Left renal pelvis (tissue), 4 donors: ENCODE results near the gene DIP2B. TPM values are rescaled to one million over a fixed set of nuclear protein-coding genes. Genes with fewer than 3 reads are reported as not detected.

Experiments
- DNase-seq, 4 donors: peaks; one replicate each; pipeline ENCODE4 v3.0.0-alpha.2; 2013; ENCODE audit warnings: low read depth in 4 of 4, low spot score in 3 of 4
- polyA plus RNA-seq, 4 donors: library from polyadenylated mRNA; unstranded; fragments of 120-200 nt; gene quantifications; one replicate each; pipeline ENCODE4 v1.2.1, GENCODE V29; 2013; ENCODE audit not compliant: insufficient read length in 4 of 4

DIP2B gene
- polyA plus RNA-seq, 4 donors, result 21.8 to 25.7 (median 23.4) TPM

DNA sequence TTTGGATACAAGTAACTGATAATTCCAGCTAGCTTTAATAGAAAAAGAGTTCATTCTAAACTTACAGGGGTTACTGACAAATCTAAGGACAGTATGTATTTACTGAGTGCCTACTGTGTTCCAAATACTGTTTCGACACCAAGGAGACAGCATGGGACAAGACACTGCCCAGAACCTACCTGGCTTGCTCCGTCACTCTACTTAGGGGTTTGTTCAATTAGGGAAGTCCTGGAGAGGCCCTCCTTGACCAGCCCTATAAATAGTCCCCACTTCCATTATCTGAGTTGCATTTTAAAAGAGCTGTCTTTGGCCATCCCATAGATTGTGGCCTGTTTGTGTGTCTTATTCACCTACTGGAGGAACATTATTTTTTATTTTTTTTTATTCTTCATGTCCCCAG is 129.6 kb downstream of the DIP2B start:
- no peak for DNase-seq

DNA sequence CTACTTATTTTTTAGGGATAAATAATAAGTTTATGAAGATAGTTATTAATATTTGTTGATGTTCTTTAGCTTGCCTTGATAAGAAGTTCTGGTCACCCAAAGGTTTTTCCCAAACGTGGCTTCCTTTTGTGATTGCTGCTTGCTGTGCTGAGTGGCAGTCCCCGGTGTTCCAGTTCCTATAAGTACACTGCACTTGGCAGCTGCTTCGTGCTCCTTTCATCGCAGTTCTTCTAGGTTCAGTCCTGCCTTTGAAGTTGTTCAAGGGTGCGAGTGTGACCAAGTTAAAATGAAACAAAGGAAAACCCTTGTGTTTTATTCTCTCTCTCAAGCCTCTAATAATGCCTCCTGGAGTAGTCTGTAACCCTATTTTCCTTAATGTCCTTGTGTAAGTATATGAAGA is 130.6 kb downstream of the DIP2B start:
- DNase-seq, result no peak

DNA sequence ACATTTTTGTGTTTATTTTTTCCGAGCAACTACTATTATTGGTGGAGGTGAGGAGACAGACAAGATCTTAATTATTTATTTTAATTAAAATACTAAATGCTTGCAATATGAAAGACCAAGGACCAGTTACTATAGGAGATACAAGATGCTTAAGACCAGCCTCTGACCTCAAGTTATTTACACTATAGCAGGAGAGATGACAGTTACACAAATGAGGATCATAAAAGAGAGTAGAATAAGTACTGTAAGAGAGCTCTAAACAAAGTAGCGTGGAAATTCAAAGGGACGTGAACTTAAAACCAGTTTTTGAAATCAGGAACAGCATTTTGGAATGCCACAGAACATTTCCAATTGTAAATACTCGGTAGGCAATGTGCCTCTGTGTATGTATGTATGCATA is 131.1 kb downstream of the DIP2B start:
- no peak for DNase-seq

DNA sequence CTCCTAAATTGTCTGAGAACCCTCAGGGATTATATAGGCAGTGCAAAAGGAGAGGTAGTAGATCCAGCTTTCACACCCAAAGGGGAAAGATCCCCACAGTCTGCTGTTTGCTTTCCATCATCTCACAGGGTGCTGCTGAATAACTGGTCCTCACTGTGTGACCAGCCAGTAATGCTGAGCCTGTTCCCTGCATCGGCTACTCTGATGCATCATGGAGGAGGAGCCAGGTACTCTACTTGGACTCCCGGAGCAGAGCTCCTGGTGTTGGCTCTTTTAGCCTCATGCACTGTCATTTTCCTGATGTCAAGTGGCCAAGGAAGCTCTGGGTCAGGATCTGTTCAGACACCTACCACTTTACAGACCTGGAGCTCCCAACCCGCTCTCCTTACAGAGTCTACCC is 131.7 kb downstream of the DIP2B start:
- DNase-seq, result no peak

DNA sequence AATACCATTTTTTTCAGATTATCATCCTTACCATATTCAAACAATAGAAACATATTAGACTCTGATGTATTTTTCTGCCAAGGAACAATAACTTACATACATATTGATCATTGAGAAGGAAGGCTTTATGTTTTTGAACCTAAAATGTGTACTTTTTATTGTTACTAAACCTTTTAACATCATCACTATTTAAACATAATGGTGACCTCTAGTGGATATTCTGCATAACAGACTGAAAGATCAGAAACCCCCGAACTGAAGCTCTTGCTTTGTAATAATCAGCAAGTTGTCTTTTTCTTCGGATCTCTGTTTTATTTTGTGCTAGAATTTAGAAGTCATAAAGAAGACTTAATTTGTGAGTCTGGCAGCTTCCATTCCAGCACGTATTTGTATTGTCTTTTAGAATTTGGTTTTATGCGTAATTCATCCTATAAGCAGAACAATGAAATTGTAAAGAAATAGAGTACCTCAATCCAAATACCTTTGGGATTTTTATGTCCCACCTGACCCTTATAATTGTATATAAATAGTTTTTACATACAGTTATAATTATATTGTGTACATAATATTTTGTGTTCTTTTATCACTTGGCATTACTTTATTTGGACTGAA is 133.2 kb downstream of the DIP2B start:
- DNase-seq, result no peak

DNA sequence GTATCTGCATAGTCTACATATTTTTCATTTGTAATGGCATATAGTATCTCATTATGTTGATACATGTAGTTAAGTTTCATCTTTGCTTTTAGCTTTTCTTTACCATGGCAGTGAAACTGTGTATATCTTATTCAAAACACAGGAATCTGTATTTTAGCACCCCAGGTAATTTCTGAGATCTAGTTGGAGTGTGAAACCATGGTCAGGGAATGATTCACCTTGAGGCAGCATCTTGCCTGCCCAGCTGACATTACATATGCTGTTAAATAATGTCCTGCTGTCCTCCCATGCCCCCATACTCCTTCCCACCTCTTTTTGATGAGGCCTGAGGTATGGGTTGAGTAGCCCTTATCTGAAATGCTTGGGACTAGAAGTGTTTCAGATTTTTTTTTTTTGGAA is 133.7 kb downstream of the DIP2B start:
- no peak for DNase-seq

GRCh38 chr12:50639721-50640120 is 134.9 kb downstream of the DIP2B start:
- no peak for DNase-seq

GRCh38 chr12:50640321-50640939 is 135.6 kb downstream of the DIP2B start:
- no peak for DNase-seq

- no peak for DNase-seq
Observed at GRCh38 chr12:50641566-50641965, 136.8 kb downstream of the DIP2B start.

GRCh38 chr12:50642035-50642451 is 137.3 kb downstream of the DIP2B start:
- no peak for DNase-seq

DNA sequence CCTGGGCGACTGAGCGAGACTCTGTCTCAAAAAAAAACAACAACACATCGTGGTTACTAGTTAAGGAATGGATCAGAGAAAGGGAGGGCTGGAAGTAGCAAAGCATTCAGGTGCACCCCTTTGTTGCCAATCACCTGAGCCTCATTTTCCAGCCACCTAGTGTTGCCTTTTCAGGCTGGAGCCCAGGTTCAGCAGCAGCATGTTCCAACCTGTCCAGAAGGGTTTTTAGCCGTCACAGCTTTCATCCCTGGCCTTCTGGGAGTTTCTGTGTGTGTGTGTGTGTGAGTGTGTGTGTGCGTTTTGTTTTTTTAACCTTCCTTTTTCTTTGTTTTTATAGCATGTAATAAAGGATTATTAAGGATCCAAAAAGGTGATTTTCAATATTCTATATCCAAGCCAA is 138.0 kb downstream of the DIP2B start:
- no peak for DNase-seq

DNA sequence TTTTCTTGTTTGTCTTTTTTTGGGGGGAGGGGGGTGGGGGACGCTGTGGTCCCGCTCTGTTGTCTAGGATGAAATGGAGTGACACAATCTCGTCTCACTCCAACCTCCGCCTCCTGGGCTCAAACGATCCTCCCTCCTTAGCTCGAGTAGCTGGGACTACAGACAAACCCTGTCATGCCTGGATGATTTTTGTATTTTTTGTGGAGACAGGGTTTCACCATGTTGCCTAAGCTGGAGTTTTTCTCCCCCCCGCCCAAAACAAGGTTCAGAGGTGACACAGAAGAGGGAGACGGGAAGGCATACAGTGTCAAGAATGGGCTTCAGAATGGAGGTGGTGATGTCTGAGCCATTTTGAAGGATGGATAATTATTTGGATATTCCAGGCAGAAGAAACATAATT is 142.2 kb downstream of the DIP2B start:
- DNase-seq, result no peak

DNA sequence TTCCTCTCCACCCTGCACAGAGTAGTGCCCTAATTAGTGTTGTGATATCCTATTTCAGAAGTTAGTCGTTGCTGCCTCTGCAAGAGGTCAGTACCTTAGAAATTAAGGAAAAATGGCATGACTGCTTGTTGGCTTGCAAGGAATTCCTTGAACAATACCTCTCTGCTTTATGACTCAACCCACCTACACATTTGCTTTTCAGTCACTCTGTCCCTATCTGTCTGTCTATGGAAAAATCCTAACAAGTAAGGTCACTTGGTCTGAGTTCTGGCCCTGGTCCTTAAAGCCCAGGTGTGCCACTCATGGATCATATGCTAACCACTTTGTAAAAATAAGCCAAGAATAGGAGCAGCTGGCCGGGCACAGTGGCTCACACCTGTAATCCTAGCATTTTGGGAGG is 142.7 kb downstream of the DIP2B start:
- DNase-seq, result no peak

- no peak for DNase-seq
Observed at GRCh38 chr12:50650285-50650684, 145.5 kb downstream of the DIP2B start.

DNA sequence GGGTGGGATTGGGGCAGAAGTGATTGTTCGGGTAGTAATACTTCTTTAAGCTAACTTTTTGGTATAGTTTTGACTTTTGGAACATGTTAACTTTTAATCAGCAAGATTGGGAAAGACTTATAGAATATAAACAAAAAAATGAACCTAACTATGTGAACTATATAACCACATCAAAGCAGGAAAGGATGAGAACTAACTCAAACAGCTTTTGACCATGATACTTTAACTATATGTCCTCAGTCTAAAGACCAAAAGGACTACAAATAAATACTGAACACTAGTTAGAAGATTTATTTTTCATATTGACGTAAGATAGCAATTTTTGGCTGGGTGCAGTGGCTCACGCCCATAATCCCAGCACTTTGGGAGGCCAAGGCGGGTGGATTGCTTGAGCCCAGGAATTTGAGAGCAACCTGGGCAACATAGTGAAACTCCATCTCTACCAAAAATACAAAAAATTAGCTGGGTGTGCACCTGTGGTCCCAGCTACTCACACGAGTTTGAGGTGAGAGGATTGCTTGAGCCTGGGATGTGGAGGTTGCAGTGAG is 150.7 kb downstream of the DIP2B start:
- DNase-seq, result no peak

- DNase-seq, result no peak
Observed at GRCh38 chr12:50659260-50659659, 154.5 kb downstream of the DIP2B start.

GRCh38 chr12:50659690-50660424 is 155.1 kb downstream of the DIP2B start:
- no peak for DNase-seq

DNA sequence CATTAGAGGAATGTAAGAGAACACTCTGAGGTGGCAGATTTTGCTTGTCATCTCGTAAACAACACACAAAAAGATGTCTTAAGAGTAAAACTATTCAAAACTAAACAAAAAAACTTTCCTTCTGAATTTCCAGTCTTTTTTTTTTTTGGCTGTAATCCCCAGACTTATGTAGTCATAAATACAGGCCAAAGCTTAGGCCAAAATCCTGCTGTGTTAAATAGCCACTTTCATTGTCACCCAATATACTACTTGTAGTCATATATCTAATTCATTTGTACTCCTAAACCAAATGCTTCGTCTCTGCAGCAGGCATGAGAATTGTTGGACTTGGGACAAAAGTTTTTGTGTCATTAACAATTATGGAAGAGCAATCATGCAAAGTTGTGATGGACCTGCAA is 155.6 kb downstream of the DIP2B start:
- DNase-seq, result no peak

GRCh38 chr12:50661300-50662115 is 156.7 kb downstream of the DIP2B start:
- DNase-seq, result no peak

GRCh38 chr12:50662116-50662510 is 157.3 kb downstream of the DIP2B start:
- no peak for DNase-seq

DNA sequence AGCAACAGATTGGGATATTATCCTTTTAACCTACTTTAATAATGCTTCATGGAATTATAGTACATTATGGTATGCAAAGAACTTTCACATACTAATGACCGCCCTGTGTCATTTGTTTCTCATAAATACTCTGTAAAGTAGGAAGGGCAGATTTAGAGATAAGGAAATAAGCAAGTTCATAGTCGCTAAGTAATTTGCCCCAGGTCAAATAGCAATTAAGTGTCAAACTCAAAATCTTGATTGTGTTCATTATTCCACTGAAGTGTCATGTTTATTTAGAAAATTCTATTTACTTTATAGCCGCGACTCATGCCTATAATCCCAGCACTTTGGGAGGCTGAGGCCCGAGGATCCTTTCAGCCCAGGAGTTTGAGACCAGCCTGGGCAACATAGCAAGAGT is 160.4 kb downstream of the DIP2B start:
- no peak for DNase-seq
